ENCODE results near the gene OR10V1. TPM values are rescaled to one million over a fixed set of nuclear protein-coding genes. Genes with fewer than 3 reads are reported as not detected.

The OR10V1 gene
- total RNA-seq, 1 donor from 2014 or later: not detected

DNA sequence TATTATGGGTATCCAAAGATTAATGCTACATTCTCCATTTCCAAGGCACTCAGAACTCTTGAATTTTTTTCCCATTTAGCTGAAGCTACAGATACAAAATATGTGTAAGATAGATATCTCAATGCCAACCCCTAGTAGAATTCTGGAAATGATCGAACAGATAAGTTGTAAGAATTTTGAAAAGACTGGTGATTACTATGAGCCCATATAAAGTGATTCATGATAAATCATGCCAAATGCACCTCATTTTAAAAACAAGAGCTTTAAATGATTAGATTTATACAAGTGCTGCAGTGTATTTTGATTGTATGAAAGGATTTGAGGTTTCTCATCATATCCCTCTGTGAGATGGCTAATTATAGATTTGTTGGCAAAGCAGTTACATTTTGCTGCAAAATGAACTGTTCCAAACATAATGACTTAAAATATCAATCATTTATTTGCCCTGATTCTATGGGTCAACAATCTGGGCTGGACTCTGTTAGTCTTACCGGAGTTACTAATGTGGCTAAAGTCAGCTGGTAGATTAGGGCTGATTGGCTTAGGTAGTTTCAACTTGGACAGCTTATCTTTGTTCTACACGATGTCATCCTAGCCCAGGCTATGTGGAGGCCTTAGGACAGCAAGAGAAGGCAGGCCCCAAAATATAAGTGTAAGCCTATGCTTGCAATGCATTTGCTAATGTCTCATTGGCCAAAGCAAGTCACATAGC lies 3.4 kb downstream of the OR10V1 start:
- H3K27me3 Mint-ChIP-seq: no peaks in the 10 kb centered on the region
- peak overlapping the region; percentile 59 for H3K27ac Mint-ChIP-seq
- no peaks in the 10 kb centered on the region for H3K9me3 Mint-ChIP-seq (ENCODE audit: low read depth)

DNA sequence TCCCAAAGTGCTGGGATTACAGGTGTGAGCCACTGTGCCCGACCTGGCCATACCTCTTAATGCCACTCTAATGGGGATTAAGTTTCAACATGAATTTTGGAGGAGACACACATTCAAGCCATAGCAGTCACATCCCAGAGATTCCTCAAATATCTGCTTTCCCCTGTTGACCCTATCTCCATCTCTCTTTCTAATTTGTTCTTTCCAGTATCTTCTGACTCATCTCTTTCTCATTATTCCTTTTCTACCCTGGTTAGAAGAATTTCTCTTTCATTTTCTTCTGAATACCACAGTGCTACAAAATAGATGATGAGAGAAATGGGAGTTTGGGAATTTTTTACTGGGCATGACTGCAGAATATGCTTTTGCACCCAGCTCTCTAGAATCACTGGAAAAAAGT lies 5.1 kb downstream of the OR10V1 start:
- Mint-ChIP-seq H3K4me1 (ENCODE audit: low read depth) (peaks cover 30% of the 10 kb centered on the region), H3K27me3 (no peaks in the 10 kb centered on the region), H3K9me3 (ENCODE audit: low read depth) (peaks cover 13% of the 10 kb centered on the region), H3K27ac (peak overlapping the region; percentile 49), H3K4me3 (ENCODE audit: low read depth) (no peak overlapping the region), H3K36me3 (ENCODE audit: insufficient read depth) (peaks cover 3% of the 10 kb centered on the region)
- DNase-seq (ENCODE audit: low spot score, unreplicated experiment): no peak
- TF ChIP-seq CTCF (IDR thresholded peaks at IDR 0.05; ENCODE audit: unreplicated experiment): no peak

More for the DNA sequence above, 3.4 kb downstream of the OR10V1 start:
- Mint-ChIP-seq H3K4me1 (ENCODE audit: low read depth) (peaks cover 27% of the 10 kb centered on the region), H3K4me3 (ENCODE audit: low read depth) (no peak overlapping the region), H3K36me3 (ENCODE audit: insufficient read depth) (no peaks in the 10 kb centered on the region)
- no peak for DNase-seq (ENCODE audit: low spot score, unreplicated experiment)
- no peak for TF ChIP-seq CTCF (IDR thresholded peaks at IDR 0.05; ENCODE audit: unreplicated experiment)

GRCh38 chr11:59707371-59707770 lies 6.3 kb downstream of the OR10V1 start:
- no peaks in the 10 kb centered on the region for H3K27me3 Mint-ChIP-seq
- no peak for DNase-seq (ENCODE audit: low spot score, unreplicated experiment)
- peak overlapping the region; percentile 95 for H3K27ac Mint-ChIP-seq
- peaks cover 13% of the 10 kb centered on the region for H3K9me3 Mint-ChIP-seq (ENCODE audit: low read depth)
- peaks cover 3% of the 10 kb centered on the region for H3K36me3 Mint-ChIP-seq (ENCODE audit: insufficient read depth)
- no peak for TF ChIP-seq CTCF (IDR thresholded peaks at IDR 0.05; ENCODE audit: unreplicated experiment)
- no peak overlapping the region for H3K4me3 Mint-ChIP-seq (ENCODE audit: low read depth)
- H3K4me1 Mint-ChIP-seq (ENCODE audit: low read depth): peaks cover 30% of the 10 kb centered on the region

DNA sequence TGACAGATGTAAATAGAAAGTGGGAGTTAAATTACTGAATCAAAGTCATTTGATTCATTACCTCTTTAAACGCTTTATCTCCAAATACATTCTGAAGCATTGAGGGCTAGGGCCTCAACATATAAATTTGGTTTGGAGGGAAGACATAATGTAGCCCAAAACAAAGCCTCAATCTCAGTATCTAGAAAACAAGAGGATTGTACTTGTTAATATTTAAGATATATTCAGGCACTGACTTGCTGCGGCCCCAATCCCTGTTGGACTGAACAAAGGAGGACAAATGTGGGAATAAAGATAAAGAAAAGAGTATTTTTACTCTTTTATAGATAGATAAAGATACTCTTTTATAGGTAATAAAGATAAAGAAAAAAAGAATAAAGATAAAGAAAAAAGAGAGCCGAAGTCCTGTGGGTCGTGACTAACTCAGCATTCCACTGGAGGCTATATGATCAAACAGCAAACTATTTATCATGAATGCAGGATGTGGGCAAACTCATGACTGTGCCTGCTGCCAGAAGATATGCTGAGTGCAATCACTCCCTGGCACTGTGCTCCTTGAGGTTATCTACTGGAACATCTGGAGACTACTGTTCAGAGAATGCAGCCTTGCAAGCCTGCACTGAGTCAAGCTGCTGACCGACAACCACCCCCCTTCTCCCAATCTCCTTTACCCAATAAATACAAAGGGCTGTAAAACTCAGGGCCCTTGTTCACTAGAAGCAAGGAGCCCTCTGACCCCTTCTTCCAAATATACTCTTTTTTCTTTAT lies 6.9 kb downstream of the OR10V1 start:
- H3K4me3 Mint-ChIP-seq (ENCODE audit: low read depth): no peak overlapping the region

More for the DNA sequence above, 6.9 kb downstream of the OR10V1 start:
- TF ChIP-seq CTCF (IDR thresholded peaks at IDR 0.05; ENCODE audit: unreplicated experiment): no peak
- no peak for DNase-seq (ENCODE audit: low spot score, unreplicated experiment)
- Mint-ChIP-seq H3K27ac (peak overlapping the region; percentile 95), H3K27me3 (no peaks in the 10 kb centered on the region), H3K4me1 (ENCODE audit: low read depth) (peaks cover 30% of the 10 kb centered on the region), H3K9me3 (ENCODE audit: low read depth) (peaks cover 13% of the 10 kb centered on the region), H3K36me3 (ENCODE audit: insufficient read depth) (peaks cover 3% of the 10 kb centered on the region)
